ENCODE results near the gene FRMD4A. TPM values are rescaled to one million over a fixed set of nuclear protein-coding genes. Genes with fewer than 3 reads are reported as not detected.

Gene FRMD4A
- total RNA-seq, 1 experiment from 2014 or later: 51.1 TPM

- DNase-seq (ENCODE audit: low read depth): no peak
Observed at GRCh38 chr10:13758756-13759155, 572.0 kb downstream of the FRMD4A start.

GRCh38 chr10:13758312-13758711 lies 572.4 kb downstream of the FRMD4A start:
- no peak for DNase-seq (ENCODE audit: low read depth)

GRCh38 chr10:13754277-13754676 lies 576.4 kb downstream of the FRMD4A start:
- no peak for DNase-seq (ENCODE audit: low read depth)

- no peak for DNase-seq (ENCODE audit: low read depth)
Observed at GRCh38 chr10:13751191-13751764, 579.4 kb downstream of the FRMD4A start.

GRCh38 chr10:13750299-13751190 lies 580.2 kb downstream of the FRMD4A start:
- DNase-seq (ENCODE audit: low read depth): no peak

GRCh38 chr10:13745271-13745670 lies 585.5 kb downstream of the FRMD4A start:
- no peak for DNase-seq (ENCODE audit: low read depth)

GRCh38 chr10:13743963-13744362 lies 586.8 kb downstream of the FRMD4A start:
- DNase-seq (ENCODE audit: low read depth): no peak

- peak; percentile 55 for DNase-seq (ENCODE audit: low read depth)
Observed at GRCh38 chr10:13743101-13743693, 587.5 kb downstream of the FRMD4A start.

GRCh38 chr10:13741438-13741837 lies 589.3 kb downstream of the FRMD4A start:
- no peak for DNase-seq (ENCODE audit: low read depth)

GRCh38 chr10:13740461-13740860 lies 590.3 kb downstream of the FRMD4A start:
- DNase-seq (ENCODE audit: low read depth): no peak

GRCh38 chr10:13739183-13739582 lies 591.5 kb downstream of the FRMD4A start:
- no peak for DNase-seq (ENCODE audit: low read depth)

- no peak for DNase-seq (ENCODE audit: low read depth)
Observed at GRCh38 chr10:13736506-13736905, 594.2 kb downstream of the FRMD4A start.

- DNase-seq (ENCODE audit: low read depth): no peak
Observed at GRCh38 chr10:13734151-13734550, 596.6 kb downstream of the FRMD4A start.

GRCh38 chr10:13733071-13733470 lies 597.7 kb downstream of the FRMD4A start:
- no peak for DNase-seq (ENCODE audit: low read depth)

- DNase-seq (ENCODE audit: low read depth): no peak
Observed at GRCh38 chr10:13732465-13732881, 598.3 kb downstream of the FRMD4A start.

GRCh38 chr10:13731799-13732198 lies 598.9 kb downstream of the FRMD4A start:
- no peak for DNase-seq (ENCODE audit: low read depth)

GRCh38 chr10:13730956-13731355 lies 599.8 kb downstream of the FRMD4A start:
- DNase-seq (ENCODE audit: low read depth): no peak

- DNase-seq (ENCODE audit: low read depth): no peak
Observed at GRCh38 chr10:13730306-13730652, 600.4 kb downstream of the FRMD4A start.

- no peak for DNase-seq (ENCODE audit: low read depth)
Observed at GRCh38 chr10:13729586-13730305, 601.0 kb downstream of the FRMD4A start.

- no peak for DNase-seq (ENCODE audit: low read depth)
Observed at GRCh38 chr10:13728898-13729535, 601.7 kb downstream of the FRMD4A start.

- DNase-seq (ENCODE audit: low read depth): no peak
Observed at GRCh38 chr10:13725594-13725993, 605.1 kb downstream of the FRMD4A start.

GRCh38 chr10:13724484-13724883 lies 606.2 kb downstream of the FRMD4A start:
- DNase-seq (ENCODE audit: low read depth): no peak
